GM21529 (cell line): ENCODE data around the gene CLEC3B.
"Not testable (repeated sequence)": the region's sequence is repeated elsewhere in the genome, so short reads cannot be mapped to it uniquely, and the experiment has no call there.

Experiments
- ATAC-seq: cut with Tn5 transposase; IDR thresholded peaks from one replicate; pipeline ENCODE4 v1.9.1; 2021; ENCODE audit not compliant: unreplicated experiment

CLEC3B gene, protein sequence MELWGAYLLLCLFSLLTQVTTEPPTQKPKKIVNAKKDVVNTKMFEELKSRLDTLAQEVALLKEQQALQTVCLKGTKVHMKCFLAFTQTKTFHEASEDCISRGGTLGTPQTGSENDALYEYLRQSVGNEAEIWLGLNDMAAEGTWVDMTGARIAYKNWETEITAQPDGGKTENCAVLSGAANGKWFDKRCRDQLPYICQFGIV

GRCh38 chr3:45026038-45026437, at the start of gene CLEC3B:
TSS of gene CLEC3B (plus strand) at chr3:45026303. CDS start at chr3:45026363, 60 bp downstream.
- ATAC-seq = no peak

DNA sequence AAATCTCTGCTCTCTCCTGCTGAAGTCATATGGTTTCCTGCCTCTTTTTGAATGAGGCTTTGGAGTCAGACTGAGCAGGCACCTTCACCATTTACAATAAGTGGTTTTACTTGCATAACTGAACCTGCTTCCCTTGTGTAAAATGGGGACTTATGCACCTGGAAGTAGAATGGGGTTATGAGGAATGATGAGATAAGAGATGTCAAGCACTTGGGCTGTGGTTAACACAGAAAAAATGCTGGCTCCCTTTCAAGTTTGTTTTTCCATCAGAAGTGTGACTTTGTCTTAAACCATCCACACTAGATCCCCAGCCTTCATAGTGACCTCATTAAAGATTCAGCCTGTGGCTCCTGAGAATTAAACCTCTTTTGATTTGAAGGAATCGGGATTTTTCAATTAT, 44.9 kb upstream of the CLEC3B start:
- no peak for ATAC-seq

DNA sequence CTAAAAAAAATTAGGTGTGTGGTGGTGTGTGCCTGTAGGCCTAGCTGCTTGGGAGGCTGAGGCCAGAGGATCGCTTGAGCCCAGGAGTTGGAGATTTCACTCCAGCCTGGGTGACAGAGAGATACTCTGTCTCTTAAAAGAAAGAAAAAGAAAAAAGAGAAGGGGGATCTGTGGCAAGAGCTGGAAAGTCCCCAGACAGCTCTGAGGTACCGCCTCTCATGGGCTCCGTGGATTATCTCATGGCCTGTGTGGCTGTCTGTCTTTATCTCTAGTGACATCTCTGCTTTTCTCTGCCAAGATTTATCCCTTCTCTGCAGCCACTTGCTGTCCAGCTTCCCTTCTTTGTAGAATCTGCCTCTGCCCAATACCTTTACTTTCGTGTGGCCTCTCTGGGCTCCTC, 44.4 kb upstream of the CLEC3B start:
- ATAC-seq = peak; percentile 34

- no peak for ATAC-seq
Measured at GRCh38 chr3:44982817-44983216, 43.3 kb upstream of the CLEC3B start.

- ATAC-seq = no peak
Measured at GRCh38 chr3:44983484-44983941, 42.6 kb upstream of the CLEC3B start.

GRCh38 chr3:44984335-44984734, 41.8 kb upstream of the CLEC3B start:
- ATAC-seq = no peak

DNA sequence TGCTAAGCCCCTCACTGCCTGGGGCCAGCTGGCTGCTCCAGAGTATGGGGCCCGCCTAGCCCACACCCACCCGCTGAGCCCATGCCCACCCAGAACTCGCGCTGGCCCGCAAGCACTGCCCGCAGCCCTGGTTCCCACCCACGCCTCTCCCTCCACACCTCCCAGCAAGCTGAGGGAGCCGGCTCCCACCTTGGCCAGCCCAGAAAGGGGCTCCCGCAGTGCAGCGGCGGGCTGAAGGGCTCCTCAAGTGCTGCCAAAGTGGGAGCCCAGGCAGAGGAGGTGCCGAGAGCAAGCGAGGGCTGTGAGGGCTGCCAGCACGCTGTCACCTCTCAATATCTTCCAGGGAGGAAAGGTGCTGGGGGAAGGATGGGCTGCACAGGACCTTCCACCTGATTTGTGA, 39.8 kb upstream of the CLEC3B start:
- ATAC-seq = not testable (repeated sequence)

GRCh38 chr3:44987332-44987731, 38.8 kb upstream of the CLEC3B start:
- no peak for ATAC-seq

DNA sequence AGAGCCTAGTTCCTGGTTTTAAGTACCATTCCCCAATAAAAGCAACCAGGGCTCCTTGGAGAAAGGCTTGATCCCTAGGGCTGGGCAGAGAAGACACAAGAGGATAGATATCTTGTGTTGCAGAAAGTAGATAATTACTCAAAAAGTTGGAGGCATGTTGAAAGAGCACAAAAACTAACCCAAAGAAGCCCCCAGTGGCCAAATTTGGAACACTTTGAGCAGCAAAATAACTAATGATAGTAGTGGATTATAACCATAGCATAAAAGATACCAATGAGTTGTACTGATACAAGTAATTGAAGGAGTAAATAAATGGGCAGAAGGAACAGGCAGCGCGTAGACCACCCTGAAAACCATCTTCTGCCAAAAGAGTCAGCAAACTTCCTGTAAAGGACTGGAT, 38.0 kb upstream of the CLEC3B start:
- ATAC-seq = no peak

DNA sequence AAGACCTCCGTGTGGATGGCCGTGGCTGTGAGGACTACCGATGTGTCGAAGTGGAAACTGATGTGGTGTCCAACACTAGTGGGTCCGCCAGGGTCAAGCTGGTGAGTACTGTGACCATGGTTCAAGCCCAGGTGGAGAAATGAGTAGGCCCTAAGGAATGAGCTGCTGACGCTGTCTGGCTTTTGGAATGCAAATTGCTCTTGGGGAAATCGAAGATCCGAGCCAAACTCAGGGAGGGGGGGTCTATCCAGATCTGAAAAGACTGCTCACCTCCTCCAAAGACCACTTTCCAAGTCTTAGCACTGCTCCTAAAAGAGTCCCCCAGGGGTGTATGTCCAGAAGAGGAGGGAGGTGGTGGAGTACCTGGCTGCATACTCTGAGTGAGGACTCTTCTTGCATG, 37.0 kb upstream of the CLEC3B start:
- ATAC-seq = no peak

DNA sequence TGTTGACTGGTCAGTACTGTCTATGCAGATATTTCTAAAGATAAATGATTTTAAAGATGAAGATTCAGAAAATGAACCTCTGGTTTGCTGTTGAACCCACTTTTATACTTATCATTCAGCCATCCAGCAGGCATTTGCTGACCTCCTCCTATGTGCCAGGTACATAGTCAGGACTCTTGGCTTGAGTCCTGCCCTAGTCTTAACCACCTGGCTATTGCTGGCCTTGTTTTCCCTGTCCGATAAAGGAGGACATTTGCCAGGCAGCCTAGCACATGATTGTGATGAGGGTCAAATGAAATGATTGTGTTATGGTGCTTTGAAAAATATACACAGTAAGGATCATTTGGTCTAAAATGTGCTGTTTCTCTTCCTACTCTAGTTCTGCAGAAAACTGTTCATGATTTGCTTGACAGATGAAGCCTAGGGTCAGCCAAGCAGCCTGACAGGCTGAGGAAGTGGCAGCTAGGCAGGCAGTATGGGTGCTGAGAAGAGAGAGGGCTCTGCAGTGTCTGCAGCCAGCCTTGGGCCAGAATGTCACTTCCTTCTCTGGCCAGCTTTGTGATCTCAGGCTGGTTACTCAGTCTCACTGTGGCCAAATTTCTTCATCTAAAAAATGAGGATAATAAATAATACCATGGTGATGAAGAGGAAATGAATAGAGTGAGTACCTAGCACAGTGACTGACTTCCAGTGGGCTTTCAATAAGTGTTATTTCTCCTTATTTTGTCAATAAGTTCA, 36.3 kb upstream of the CLEC3B start:
- ATAC-seq = no peak

- no peak for ATAC-seq
Measured at GRCh38 chr3:44991326-44991725, 34.8 kb upstream of the CLEC3B start.

GRCh38 chr3:44992555-44993470, 33.3 kb upstream of the CLEC3B start:
- no peak for ATAC-seq

DNA sequence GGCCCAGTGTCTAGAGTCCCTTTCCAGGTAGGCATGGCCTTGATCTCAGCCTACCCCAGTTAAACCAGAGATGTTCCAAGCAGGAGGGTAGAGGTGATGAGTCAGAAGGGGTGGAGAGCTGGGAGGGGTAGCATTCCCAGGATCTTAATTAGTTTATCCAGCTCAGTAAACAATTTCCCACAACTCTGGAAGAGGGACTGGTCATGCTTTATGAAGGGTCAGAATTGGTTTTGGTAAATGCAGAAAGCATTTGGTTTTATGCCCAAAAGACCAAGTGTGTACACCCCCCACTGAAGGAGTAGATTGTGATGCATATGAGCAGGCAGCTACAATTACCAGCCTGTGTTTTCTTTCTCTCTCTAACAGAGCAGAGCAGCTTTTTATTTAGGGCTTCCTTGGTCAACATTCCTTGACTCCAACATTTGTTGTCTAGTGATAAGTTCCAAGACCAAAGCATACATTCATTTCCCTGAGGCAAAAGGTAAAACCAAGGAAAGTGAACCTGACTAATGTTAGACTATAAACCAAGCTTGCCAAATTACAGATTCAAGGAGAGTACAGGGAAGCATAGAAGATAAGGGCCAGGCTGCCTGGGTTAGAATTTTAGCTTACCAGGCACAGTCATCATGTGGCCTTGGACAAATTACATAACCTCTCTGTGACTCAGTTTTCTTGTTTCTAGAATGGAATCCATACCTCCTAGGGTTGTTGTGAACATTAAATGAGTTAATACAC, 32.5 kb upstream of the CLEC3B start:
- ATAC-seq = no peak

DNA sequence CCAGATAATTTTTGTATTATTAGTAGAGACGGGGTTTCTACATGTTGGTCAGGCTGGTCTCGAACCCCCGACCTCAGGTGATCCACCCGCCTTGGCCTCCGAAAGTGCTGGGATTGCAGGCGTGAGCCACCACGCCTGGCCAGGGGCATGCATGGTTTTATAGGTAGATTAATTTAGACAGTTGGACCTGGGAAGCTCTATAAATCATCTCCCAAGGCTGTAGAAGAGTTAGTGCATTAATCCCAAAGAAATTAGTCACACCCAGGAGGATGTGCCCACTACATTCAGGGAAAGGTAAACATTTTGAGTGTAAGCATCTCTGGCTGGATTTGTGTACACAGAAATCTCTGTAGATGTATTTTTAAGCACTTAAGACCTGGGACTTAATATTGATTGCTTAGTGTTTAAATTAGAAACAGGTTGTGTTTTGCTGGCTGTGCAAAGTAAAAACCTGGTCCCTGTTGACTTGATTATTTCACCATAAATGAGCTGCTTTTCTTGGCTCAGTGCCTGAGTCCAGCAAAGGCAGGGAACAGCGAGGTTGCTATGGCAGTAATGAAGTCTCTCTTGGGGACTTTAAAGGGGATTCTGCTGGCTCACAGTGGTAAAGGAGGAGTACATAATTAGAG, 30.8 kb upstream of the CLEC3B start:
- no peak for ATAC-seq

DNA sequence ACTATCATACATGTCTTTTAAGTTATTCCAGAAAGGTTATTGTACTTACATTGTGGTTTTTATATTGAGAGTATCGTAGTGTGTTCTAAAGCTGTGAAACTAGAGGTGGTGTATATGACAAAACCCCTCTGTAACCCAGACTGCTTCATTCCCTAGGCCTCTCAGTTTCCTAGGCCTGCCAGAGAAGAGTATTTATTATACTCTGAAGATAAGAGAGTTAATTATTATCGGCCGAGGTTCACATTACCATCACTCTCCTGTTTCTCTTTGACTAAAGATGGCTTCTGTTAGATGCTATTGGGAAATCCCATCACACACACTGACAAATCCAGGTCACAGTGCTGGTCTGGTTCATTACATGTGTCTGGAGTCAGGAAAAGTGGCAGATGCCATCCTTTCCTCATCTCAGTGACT, 29.5 kb upstream of the CLEC3B start:
- peak; percentile 42 for ATAC-seq

DNA sequence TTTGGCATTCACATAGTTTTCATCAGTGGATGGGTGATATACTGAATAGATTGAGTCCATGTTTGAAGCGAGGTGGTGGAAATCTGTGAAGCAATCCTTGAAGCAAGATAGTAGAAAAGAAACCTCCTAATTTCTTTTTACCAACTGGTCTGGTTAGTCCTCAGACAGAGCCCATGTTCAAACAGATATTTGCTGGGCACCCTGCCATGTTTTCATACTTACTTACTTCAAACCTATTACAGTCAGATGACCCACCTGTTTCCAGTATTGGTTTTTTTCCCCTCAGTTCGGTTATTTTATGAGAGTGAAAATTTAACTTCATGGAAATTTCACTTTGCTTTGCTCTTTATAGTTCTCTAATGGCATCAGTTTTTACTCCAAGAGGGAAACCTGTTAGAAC, 26.3 kb upstream of the CLEC3B start:
- no peak for ATAC-seq

- no peak for ATAC-seq
Measured at GRCh38 chr3:45000823-45001222, 25.3 kb upstream of the CLEC3B start.

- no peak for ATAC-seq
Measured at GRCh38 chr3:45001738-45002137, 24.4 kb upstream of the CLEC3B start.

GRCh38 chr3:45002139-45002660, 23.9 kb upstream of the CLEC3B start:
- no peak for ATAC-seq
